NCI-H69 (cell line): ENCODE data around the gene BMP8B.

Experiments used
- DNase-seq: peaks from one replicate; lab custom pipeline; 2025; lab: John Stamatoyannopoulos, UW

BMP8B gene

GRCh38 chr1:39758556-39759435 lies 29.9 kb downstream of the BMP8B start:
- DNase-seq = peak; percentile 84

- no peak for DNase-seq
Measured at GRCh38 chr1:39757501-39757900, 31.2 kb downstream of the BMP8B start.

GRCh38 chr1:39755965-39756659 lies 32.6 kb downstream of the BMP8B start:
- no peak for DNase-seq

- DNase-seq = no peak
Measured at GRCh38 chr1:39754906-39755504, 33.7 kb downstream of the BMP8B start.

GRCh38 chr1:39754026-39754570 lies 34.6 kb downstream of the BMP8B start:
- no peak for DNase-seq

GRCh38 chr1:39753132-39754025 lies 35.3 kb downstream of the BMP8B start:
- DNase-seq = no peak

- DNase-seq = no peak
Measured at GRCh38 chr1:39752703-39753102, 36.0 kb downstream of the BMP8B start.

GRCh38 chr1:39751595-39751994 lies 37.1 kb downstream of the BMP8B start:
- DNase-seq = no peak

- no peak for DNase-seq
Measured at GRCh38 chr1:39745016-39745670, 43.5 kb downstream of the BMP8B start.

- peak; percentile 96 for DNase-seq
Measured at GRCh38 chr1:39738622-39739366, 49.9 kb downstream of the BMP8B start, which contains the start of gene PPIE. TSS of gene PPIE (plus strand) at chr1:39738882. CDS start at chr1:39738901, 19 bp downstream.

GRCh38 chr1:39737546-39738169 lies 51.0 kb downstream of the BMP8B start:
- no peak for DNase-seq

- no peak for DNase-seq
Measured at GRCh38 chr1:39735731-39736130, 52.9 kb downstream of the BMP8B start.

GRCh38 chr1:39733161-39733560 lies 55.5 kb downstream of the BMP8B start:
- DNase-seq = no peak

- no peak for DNase-seq
Measured at GRCh38 chr1:39732730-39733129, 55.9 kb downstream of the BMP8B start.

GRCh38 chr1:39729842-39730241 lies 58.8 kb downstream of the BMP8B start:
- no peak for DNase-seq

- DNase-seq = no peak
Measured at GRCh38 chr1:39729030-39729429, 59.6 kb downstream of the BMP8B start.

GRCh38 chr1:39727932-39728317 lies 60.7 kb downstream of the BMP8B start:
- DNase-seq = peak; percentile 59

GRCh38 chr1:39727221-39727931 lies 61.3 kb downstream of the BMP8B start:
- DNase-seq = no peak

- DNase-seq = no peak
Measured at GRCh38 chr1:39726600-39726999, 62.1 kb downstream of the BMP8B start.
